Activated T-cell treated with anti-CD3 and anti-CD28 coated beads, Interleukin-2, amount 50 U/mL, for 1 hour (primary cell): Measurements from ENCODE around the gene LAD1.

Experiments
- DNase-seq: peaks from one replicate; pipeline ENCODE4 v3.0.0-alpha.2; 2020

LAD1 gene

GRCh38 chr1:201399018-201399351 is at the start of gene LAD1:
Gene LAD1, minus strand, starts transcription at chr1:201399324. Its CDS starts 18 bp downstream, at chr1:201399306.
- no peak for DNase-seq

- peak; percentile 60 for DNase-seq
Observed at GRCh38 chr1:201447903-201448871, 49.1 kb upstream of the LAD1 start.

GRCh38 chr1:201445310-201445709 is 46.2 kb upstream of the LAD1 start:
- no peak for DNase-seq

GRCh38 chr1:201444792-201445191 is 45.7 kb upstream of the LAD1 start:
- no peak for DNase-seq

- DNase-seq, result no peak
Observed at GRCh38 chr1:201443747-201444146, 44.6 kb upstream of the LAD1 start.

- no peak for DNase-seq
Observed at GRCh38 chr1:201436969-201437368, 37.8 kb upstream of the LAD1 start.

GRCh38 chr1:201436393-201436792 is 37.3 kb upstream of the LAD1 start:
- no peak for DNase-seq

- no peak for DNase-seq
Observed at GRCh38 chr1:201434266-201434665, 35.1 kb upstream of the LAD1 start.

GRCh38 chr1:201433609-201434008 is 34.5 kb upstream of the LAD1 start:
- no peak for DNase-seq

- no peak for DNase-seq
Observed at GRCh38 chr1:201430776-201431175, 31.7 kb upstream of the LAD1 start.

- DNase-seq, result no peak
Observed at GRCh38 chr1:201429736-201430501, 30.8 kb upstream of the LAD1 start.

GRCh38 chr1:201427963-201428362 is 28.8 kb upstream of the LAD1 start:
- no peak for DNase-seq

- no peak for DNase-seq
Observed at GRCh38 chr1:201426479-201427310, 27.6 kb upstream of the LAD1 start.

- no peak for DNase-seq
Observed at GRCh38 chr1:201424146-201424545, 25.0 kb upstream of the LAD1 start.

- no peak for DNase-seq
Observed at GRCh38 chr1:201423655-201424054, 24.5 kb upstream of the LAD1 start.

GRCh38 chr1:201422436-201423030 is 23.4 kb upstream of the LAD1 start:
- DNase-seq, result no peak

GRCh38 chr1:201422026-201422425 is 22.9 kb upstream of the LAD1 start:
- no peak for DNase-seq

- DNase-seq, result no peak
Observed at GRCh38 chr1:201421041-201421440, 21.9 kb upstream of the LAD1 start.

GRCh38 chr1:201420608-201421002 is 21.5 kb upstream of the LAD1 start:
- no peak for DNase-seq

GRCh38 chr1:201419746-201420607 is 20.9 kb upstream of the LAD1 start:
- no peak for DNase-seq

- DNase-seq, result no peak
Observed at GRCh38 chr1:201419256-201419655, 20.1 kb upstream of the LAD1 start.

GRCh38 chr1:201418461-201418860 is 19.3 kb upstream of the LAD1 start:
- no peak for DNase-seq
